Kidney epithelial cell (primary cell): ENCODE results near the gene SGSM1. TPM values are rescaled to one million over a fixed set of nuclear protein-coding genes. Genes with fewer than 3 reads are reported as not detected.

Experiments used
- DNase-seq: peaks from one replicate; pipeline ENCODE4 v3.0.0-alpha.2; 2010; ENCODE audit warnings: low read depth
- H3K27me3 ChIP-seq: 2 replicates; pipeline ENCODE4 v1.6.0; 2011; ENCODE audit warnings: low read length; ENCODE audit not compliant: control insufficient read depth, insufficient read depth
- H3K36me3 ChIP-seq: 2 replicates; pipeline ENCODE4 v1.5.1; 2011; ENCODE audit warnings: low read length; ENCODE audit not compliant: control insufficient read depth, insufficient read depth
- H3K4me3 ChIP-seq: 2 replicates; pipeline ENCODE4 v1.5.1; 2011; ENCODE audit warnings: low read depth, mild to moderate bottlenecking, control low read depth, low read length
- total RNA-seq: library from RNA; depleted of rRNA; stranded (reverse); fragments of >200 nt; gene quantifications from 2 replicates; pipeline ENCODE4 v1.2.3, GENCODE V29; 2015
- TF ChIP-seq, protein P1 (sequence below): IDR thresholded peaks from 2 replicates; pipeline ENCODE4 v1.5.1; 2011; ENCODE audit warnings: mild to moderate bottlenecking, moderate library complexity, low read length, control low read depth, inconsistent platforms; ENCODE audit not compliant: insufficient read depth, poor library complexity, severe bottlenecking

The SGSM1 gene
- total RNA-seq, 1 donor from 2014 or later: 0.25 TPM

DNA sequence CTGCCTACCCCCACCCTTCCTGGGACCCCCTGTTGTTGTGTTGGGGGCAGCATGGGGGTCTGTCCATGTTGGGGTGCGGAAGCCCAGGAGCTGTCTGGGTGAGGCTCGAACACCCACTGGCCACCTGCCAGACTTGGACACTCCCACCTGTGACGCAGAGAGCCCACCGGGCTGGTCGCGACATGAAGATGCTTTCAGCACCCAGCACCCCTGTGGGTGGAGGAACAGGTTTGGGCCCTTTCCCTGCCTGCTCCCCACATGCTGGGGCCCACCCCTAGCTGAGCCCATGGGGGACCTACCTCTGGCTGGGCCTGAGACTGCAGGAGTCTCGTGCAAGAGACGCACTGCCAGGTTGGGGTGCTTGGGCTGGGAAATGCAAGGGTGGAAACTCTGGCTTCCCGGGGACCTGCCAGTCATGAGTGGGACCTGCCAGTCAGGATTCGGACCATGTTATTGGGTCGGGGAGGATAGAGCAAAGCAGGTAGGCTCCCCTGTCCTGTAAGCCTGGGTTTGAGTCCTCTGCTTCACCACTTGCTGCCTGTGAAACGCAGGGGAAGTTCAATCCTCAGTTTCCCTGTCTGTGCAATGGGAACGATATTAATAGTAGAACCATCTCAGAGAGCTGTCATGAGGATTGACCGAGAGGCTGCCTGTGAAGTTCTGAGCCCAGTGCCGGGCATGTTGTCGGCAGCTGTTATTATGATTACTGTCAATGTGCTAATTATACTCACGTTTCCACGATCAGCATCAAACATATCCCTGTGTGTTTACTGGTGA is 170.6 kb downstream of the SGSM1 start:
- no peaks in the 10 kb centered on the region for H3K27me3 ChIP-seq
- no peak for DNase-seq
- no peaks in the 10 kb centered on the region for H3K36me3 ChIP-seq
- TF ChIP-seq, protein P1, sequence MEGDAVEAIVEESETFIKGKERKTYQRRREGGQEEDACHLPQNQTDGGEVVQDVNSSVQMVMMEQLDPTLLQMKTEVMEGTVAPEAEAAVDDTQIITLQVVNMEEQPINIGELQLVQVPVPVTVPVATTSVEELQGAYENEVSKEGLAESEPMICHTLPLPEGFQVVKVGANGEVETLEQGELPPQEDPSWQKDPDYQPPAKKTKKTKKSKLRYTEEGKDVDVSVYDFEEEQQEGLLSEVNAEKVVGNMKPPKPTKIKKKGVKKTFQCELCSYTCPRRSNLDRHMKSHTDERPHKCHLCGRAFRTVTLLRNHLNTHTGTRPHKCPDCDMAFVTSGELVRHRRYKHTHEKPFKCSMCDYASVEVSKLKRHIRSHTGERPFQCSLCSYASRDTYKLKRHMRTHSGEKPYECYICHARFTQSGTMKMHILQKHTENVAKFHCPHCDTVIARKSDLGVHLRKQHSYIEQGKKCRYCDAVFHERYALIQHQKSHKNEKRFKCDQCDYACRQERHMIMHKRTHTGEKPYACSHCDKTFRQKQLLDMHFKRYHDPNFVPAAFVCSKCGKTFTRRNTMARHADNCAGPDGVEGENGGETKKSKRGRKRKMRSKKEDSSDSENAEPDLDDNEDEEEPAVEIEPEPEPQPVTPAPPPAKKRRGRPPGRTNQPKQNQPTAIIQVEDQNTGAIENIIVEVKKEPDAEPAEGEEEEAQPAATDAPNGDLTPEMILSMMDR: no peak
- no peak overlapping the region for H3K4me3 ChIP-seq

Other genes with a start within 250 kb of the SGSM1 start
- gene LRRC75B, start 213.1 kb upstream of the SGSM1 start, total RNA-seq: 17.3 and 18.1 TPM in 2 replicates
- gene GGT1, start 203.0 kb upstream of the SGSM1 start, total RNA-seq: 22.7 and 22.8 TPM in 2 replicates
- not detected in 2 replicates for gene PIWIL3, start 31.5 kb upstream of the SGSM1 start, total RNA-seq
- not detected in 2 replicates for gene LHFPL7, start 140.5 kb downstream of the SGSM1 start, total RNA-seq
- 32.3 and 35.6 TPM in 2 replicates for gene KIAA1671, start 146.5 kb downstream of the SGSM1 start, total RNA-seq